GM18526 (cell line): ENCODE data around the gene CSGALNACT2.

Experiments used
- POLR2A ChIP-seq: IDR thresholded peaks from 3 replicates; pipeline ENCODE4 v1.6.1; 2011; ENCODE audit not compliant: insufficient read length; ENCODE audit errors: extremely low read depth

The CSGALNACT2 gene

GRCh38 chr10:43176271-43176670 lies 38.0 kb downstream of the CSGALNACT2 start:
- TF ChIP-seq POLR2A, result no peak

- TF ChIP-seq POLR2A, result no peak
Observed at GRCh38 chr10:43177595-43177994, 39.4 kb downstream of the CSGALNACT2 start.

- no peak for TF ChIP-seq POLR2A
Observed at GRCh38 chr10:43181146-43181545, 42.9 kb downstream of the CSGALNACT2 start.

GRCh38 chr10:43186150-43186549 lies 47.9 kb downstream of the CSGALNACT2 start:
- TF ChIP-seq POLR2A, result no peak

- TF ChIP-seq POLR2A, result no peak
Observed at GRCh38 chr10:43187213-43187612, 49.0 kb downstream of the CSGALNACT2 start.

GRCh38 chr10:43188702-43189101 lies 50.5 kb downstream of the CSGALNACT2 start:
- no peak for TF ChIP-seq POLR2A

GRCh38 chr10:43190289-43190688 lies 52.0 kb downstream of the CSGALNACT2 start:
- no peak for TF ChIP-seq POLR2A

- TF ChIP-seq POLR2A, result no peak
Observed at GRCh38 chr10:43190775-43191174, 52.5 kb downstream of the CSGALNACT2 start.

- TF ChIP-seq POLR2A, result no peak
Observed at GRCh38 chr10:43192884-43193283, 54.6 kb downstream of the CSGALNACT2 start.

- no peak for TF ChIP-seq POLR2A
Observed at GRCh38 chr10:43193496-43194080, 55.3 kb downstream of the CSGALNACT2 start.

- TF ChIP-seq POLR2A, result no peak
Observed at GRCh38 chr10:43194266-43194665, 56.0 kb downstream of the CSGALNACT2 start.

- no peak for TF ChIP-seq POLR2A
Observed at GRCh38 chr10:43194859-43195258, 56.6 kb downstream of the CSGALNACT2 start.

GRCh38 chr10:43195557-43195956 lies 57.3 kb downstream of the CSGALNACT2 start:
- no peak for TF ChIP-seq POLR2A

- no peak for TF ChIP-seq POLR2A
Observed at GRCh38 chr10:43196131-43196980, 58.1 kb downstream of the CSGALNACT2 start.

GRCh38 chr10:43196981-43197833 lies 59.0 kb downstream of the CSGALNACT2 start:
- TF ChIP-seq POLR2A, result no peak
